ENCODE data around the gene RPP25L. TPM values are rescaled to one million over a fixed set of nuclear protein-coding genes. Genes with fewer than 3 reads are reported as not detected.
A peak's percentile ranks its signal among the peaks of the same experiment; 100 is the strongest.

Gene RPP25L
- total RNA-seq, 1 donor from 2014 or later, result 25.6 TPM

DNA sequence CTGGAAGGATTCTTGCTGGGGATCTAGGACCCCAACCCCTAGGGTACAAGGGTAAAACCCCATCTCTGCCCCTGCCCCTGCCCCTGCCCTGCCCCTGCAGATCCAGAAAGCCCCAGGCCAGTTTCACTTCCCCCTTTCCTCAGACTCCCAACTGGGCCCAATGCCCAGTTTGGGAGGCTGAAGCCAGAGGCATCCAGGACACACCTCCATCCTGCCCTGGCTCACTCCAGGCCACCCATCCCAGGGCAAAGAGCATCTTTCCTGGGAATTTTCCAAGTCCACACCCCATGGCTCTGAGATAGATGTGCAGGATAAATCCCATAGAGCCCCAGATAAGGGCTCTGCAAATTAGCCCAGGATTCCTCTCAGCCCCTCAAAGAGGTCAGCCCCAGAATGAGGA is 39.8 kb downstream of the RPP25L start:
- H3K9ac ChIP-seq (ENCODE audit: low read depth in 1 of 3, low read length in 3 of 3), result no peak overlapping the region
- H3K27me3 ChIP-seq (ENCODE audit: control insufficient read depth in 3 of 3, insufficient read depth in 3 of 3, low read length in 3 of 3), result peaks cover 0 to 11% (median 0%) of the 10 kb centered on the region in 3 donors
- H3K36me3 ChIP-seq (ENCODE audit: control insufficient read depth in 3 of 3, insufficient read depth in 3 of 3, low read length in 3 of 3), result peaks cover 0 to 5% (median 0%) of the 10 kb centered on the region in 3 donors
- no peaks in the 10 kb centered on the region for H3K9me3 ChIP-seq (ENCODE audit: control insufficient read depth in 3 of 3, low read length in 3 of 3)
- no peak overlapping the region for H3K27ac ChIP-seq (ENCODE audit: low read depth, low read length)
- H3K4me3 ChIP-seq (ENCODE audit: low read length in 3 of 3), result no peak overlapping the region
- peaks cover 28 to 46% (median 44%) of the 10 kb centered on the region in 3 donors for H3K4me1 ChIP-seq (ENCODE audit: control insufficient read depth in 3 of 3, insufficient read depth in 3 of 3, low read length in 3 of 3)

DNA sequence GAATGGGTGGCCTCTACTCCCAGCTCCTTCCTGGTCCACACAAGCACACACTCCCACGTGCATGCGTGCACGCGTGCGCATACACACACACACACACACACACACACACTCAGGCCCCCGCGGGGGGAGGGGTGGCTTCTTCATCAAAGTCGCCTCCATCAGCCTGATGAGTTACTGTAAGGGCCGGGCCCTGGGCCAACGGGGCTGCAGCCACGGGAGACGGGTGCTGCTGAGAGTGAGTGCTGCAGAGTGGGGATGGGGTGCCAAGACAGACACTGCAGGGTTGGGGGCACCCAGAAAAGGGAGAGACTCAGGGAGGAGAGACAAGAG is 40.5 kb downstream of the RPP25L start:
- Histone ChIP-seq H3K4me1 (ENCODE audit: control insufficient read depth in 3 of 3, insufficient read depth in 3 of 3, low read length in 3 of 3) (peaks cover 30 to 53% (median 49%) of the 10 kb centered on the region in 3 donors), H3K4me3 (ENCODE audit: low read length in 3 of 3) (no peak overlapping the region), H3K9me3 (ENCODE audit: control insufficient read depth in 3 of 3, low read length in 3 of 3) (no peaks in the 10 kb centered on the region), H3K36me3 (ENCODE audit: control insufficient read depth in 3 of 3, insufficient read depth in 3 of 3, low read length in 3 of 3) (peaks cover 0 to 5% (median 0%) of the 10 kb centered on the region in 3 donors), H3K27me3 (ENCODE audit: control insufficient read depth in 3 of 3, insufficient read depth in 3 of 3, low read length in 3 of 3) (peaks cover 0 to 6% (median 0%) of the 10 kb centered on the region in 3 donors), H3K9ac (ENCODE audit: low read depth in 1 of 3, low read length in 3 of 3) (peak overlapping the region in 2 of 3 donors; percentile 39 to 57), H3K27ac (ENCODE audit: low read depth, low read length) (no peak overlapping the region)

- Histone ChIP-seq H3K27me3 (ENCODE audit: control insufficient read depth in 3 of 3, insufficient read depth in 3 of 3, low read length in 3 of 3) (peaks cover 0 to 7% (median 0%) of the 10 kb centered on the region in 3 donors), H3K36me3 (ENCODE audit: control insufficient read depth in 3 of 3, insufficient read depth in 3 of 3, low read length in 3 of 3) (peaks cover 0 to 4% (median 0%) of the 10 kb centered on the region in 3 donors), H3K4me3 (ENCODE audit: low read length in 3 of 3) (no peak overlapping the region), H3K27ac (ENCODE audit: low read depth, low read length) (peak overlapping the region; percentile 36), H3K4me1 (ENCODE audit: control insufficient read depth in 3 of 3, insufficient read depth in 3 of 3, low read length in 3 of 3) (peaks cover 30 to 53% (median 49%) of the 10 kb centered on the region in 3 donors), H3K9ac (ENCODE audit: low read depth in 1 of 3, low read length in 3 of 3) (peak overlapping the region in 2 of 3 donors; percentile 39 to 57), H3K9me3 (ENCODE audit: control insufficient read depth in 3 of 3, low read length in 3 of 3) (no peaks in the 10 kb centered on the region)
These were observed 41.0 kb downstream of the RPP25L start for GRCh38 chr9:34570809-34571480.

GRCh38 chr9:34570376-34570775 is 41.5 kb downstream of the RPP25L start:
- no peak overlapping the region for H3K4me3 ChIP-seq (ENCODE audit: low read length in 3 of 3)
- peaks cover 0 to 4% (median 0%) of the 10 kb centered on the region in 3 donors for H3K36me3 ChIP-seq (ENCODE audit: control insufficient read depth in 3 of 3, insufficient read depth in 3 of 3, low read length in 3 of 3)
- H3K27ac ChIP-seq (ENCODE audit: low read depth, low read length), result peak overlapping the region; percentile 36
- H3K27me3 ChIP-seq (ENCODE audit: control insufficient read depth in 3 of 3, insufficient read depth in 3 of 3, low read length in 3 of 3), result peaks cover 0 to 7% (median 0%) of the 10 kb centered on the region in 3 donors
- H3K9me3 ChIP-seq (ENCODE audit: control insufficient read depth in 3 of 3, low read length in 3 of 3), result no peaks in the 10 kb centered on the region
- H3K9ac ChIP-seq (ENCODE audit: low read depth in 1 of 3, low read length in 3 of 3), result peak overlapping the region in 1 of 3 donors; percentile 57
- H3K4me1 ChIP-seq (ENCODE audit: control insufficient read depth in 3 of 3, insufficient read depth in 3 of 3, low read length in 3 of 3), result peaks cover 30 to 53% (median 49%) of the 10 kb centered on the region in 3 donors

- Histone ChIP-seq H3K27ac (ENCODE audit: low read depth, low read length) (no peak overlapping the region), H3K27me3 (ENCODE audit: control insufficient read depth in 3 of 3, insufficient read depth in 3 of 3, low read length in 3 of 3) (peaks cover 0 to 7% (median 0%) of the 10 kb centered on the region in 3 donors), H3K4me1 (ENCODE audit: control insufficient read depth in 3 of 3, insufficient read depth in 3 of 3, low read length in 3 of 3) (peaks cover 30 to 53% (median 49%) of the 10 kb centered on the region in 3 donors), H3K36me3 (ENCODE audit: control insufficient read depth in 3 of 3, insufficient read depth in 3 of 3, low read length in 3 of 3) (peaks cover 0 to 8% (median 3%) of the 10 kb centered on the region in 3 donors), H3K9me3 (ENCODE audit: control insufficient read depth in 3 of 3, low read length in 3 of 3) (no peaks in the 10 kb centered on the region), H3K4me3 (ENCODE audit: low read length in 3 of 3) (no peak overlapping the region), H3K9ac (ENCODE audit: low read depth in 1 of 3, low read length in 3 of 3) (no peak overlapping the region)
These were observed 43.1 kb downstream of the RPP25L start for GRCh38 chr9:34568774-34569173.

DNA sequence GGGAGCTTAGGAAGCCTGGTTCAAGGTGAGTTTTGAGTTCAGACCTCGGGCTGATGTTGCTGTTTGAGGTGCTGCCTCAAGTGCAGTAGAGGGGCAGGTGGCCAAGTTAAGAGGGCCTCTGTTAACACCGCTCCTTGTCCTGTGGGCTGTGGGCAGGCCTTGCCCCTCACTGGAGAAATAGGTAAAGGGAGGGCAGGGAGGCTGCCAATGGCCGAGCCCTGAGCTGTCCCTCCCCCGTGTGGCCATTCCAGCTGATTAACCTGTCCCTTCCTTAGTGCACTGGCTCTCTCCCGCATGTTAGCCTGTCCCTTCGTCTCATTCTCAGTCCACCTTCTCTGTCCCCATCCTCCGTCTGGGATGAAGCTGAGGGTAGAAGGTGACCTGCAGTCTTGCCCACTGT is 43.8 kb downstream of the RPP25L start:
- no peak overlapping the region for H3K4me3 ChIP-seq (ENCODE audit: low read length in 3 of 3)
- no peak overlapping the region for H3K27ac ChIP-seq (ENCODE audit: low read depth, low read length)
- H3K4me1 ChIP-seq (ENCODE audit: control insufficient read depth in 3 of 3, insufficient read depth in 3 of 3, low read length in 3 of 3), result peaks cover 30 to 53% (median 49%) of the 10 kb centered on the region in 3 donors
- no peaks in the 10 kb centered on the region for H3K9me3 ChIP-seq (ENCODE audit: control insufficient read depth in 3 of 3, low read length in 3 of 3)
- no peak overlapping the region for H3K9ac ChIP-seq (ENCODE audit: low read depth in 1 of 3, low read length in 3 of 3)
- H3K36me3 ChIP-seq (ENCODE audit: control insufficient read depth in 3 of 3, insufficient read depth in 3 of 3, low read length in 3 of 3), result peaks cover 0 to 11% (median 3%) of the 10 kb centered on the region in 3 donors
- H3K27me3 ChIP-seq (ENCODE audit: control insufficient read depth in 3 of 3, insufficient read depth in 3 of 3, low read length in 3 of 3), result peaks cover 0 to 7% (median 0%) of the 10 kb centered on the region in 3 donors

DNA sequence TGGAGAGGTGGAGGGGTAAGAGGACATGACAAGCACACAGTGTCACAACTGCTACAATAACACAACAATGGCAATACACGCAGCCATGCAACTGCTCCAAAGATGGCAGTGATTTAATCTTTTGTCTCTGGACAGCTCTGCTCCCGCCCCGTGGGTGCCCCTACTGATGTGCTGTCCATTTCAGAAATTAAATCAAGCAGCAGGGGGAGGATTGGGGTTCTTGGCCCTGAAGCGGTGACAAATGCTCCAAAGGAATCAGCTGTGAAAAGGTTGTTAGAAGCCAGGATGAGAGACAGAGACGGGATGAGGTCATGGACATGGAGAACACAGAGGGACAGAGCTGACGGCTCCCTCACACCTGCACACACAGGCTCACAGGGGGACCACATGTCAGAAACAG is 44.9 kb downstream of the RPP25L start:
- H3K4me1 ChIP-seq (ENCODE audit: control insufficient read depth in 3 of 3, insufficient read depth in 3 of 3, low read length in 3 of 3), result peaks cover 34 to 48% (median 48%) of the 10 kb centered on the region in 3 donors
- peak overlapping the region in 1 of 3 donors; percentile 3 for H3K4me3 ChIP-seq (ENCODE audit: low read length in 3 of 3)
- peaks cover 0 to 7% (median 0%) of the 10 kb centered on the region in 3 donors for H3K27me3 ChIP-seq (ENCODE audit: control insufficient read depth in 3 of 3, insufficient read depth in 3 of 3, low read length in 3 of 3)
- no peaks in the 10 kb centered on the region for H3K9me3 ChIP-seq (ENCODE audit: control insufficient read depth in 3 of 3, low read length in 3 of 3)
- H3K27ac ChIP-seq (ENCODE audit: low read depth, low read length), result no peak overlapping the region
- H3K9ac ChIP-seq (ENCODE audit: low read depth in 1 of 3, low read length in 3 of 3), result no peak overlapping the region
- H3K36me3 ChIP-seq (ENCODE audit: control insufficient read depth in 3 of 3, insufficient read depth in 3 of 3, low read length in 3 of 3), result peaks cover 0 to 12% (median 8%) of the 10 kb centered on the region in 3 donors

DNA sequence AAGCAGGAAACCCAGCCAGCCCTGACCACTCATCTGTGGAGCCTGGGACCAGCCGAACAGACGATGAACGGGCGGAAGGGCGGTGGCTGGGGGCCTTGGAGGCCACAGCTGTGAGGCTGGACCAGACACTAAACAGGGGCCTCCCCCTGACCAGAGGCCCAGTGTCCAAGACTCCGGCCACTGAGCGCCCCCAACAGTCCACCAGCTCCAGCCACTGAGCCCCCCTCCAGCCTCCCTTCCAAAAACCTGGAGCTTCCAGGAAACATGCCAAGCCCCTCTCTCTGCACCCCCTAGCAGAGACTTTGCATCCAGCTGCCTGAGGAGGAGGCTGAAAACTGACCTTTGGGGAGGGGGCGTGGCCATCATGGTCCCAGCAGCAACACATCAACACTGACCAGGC is 45.6 kb downstream of the RPP25L start:
- Histone ChIP-seq H3K4me1 (ENCODE audit: control insufficient read depth in 3 of 3, insufficient read depth in 3 of 3, low read length in 3 of 3) (peaks cover 30 to 46% (median 45%) of the 10 kb centered on the region in 3 donors), H3K27ac (ENCODE audit: low read depth, low read length) (no peak overlapping the region), H3K36me3 (ENCODE audit: control insufficient read depth in 3 of 3, insufficient read depth in 3 of 3, low read length in 3 of 3) (peaks cover 0 to 12% (median 9%) of the 10 kb centered on the region in 3 donors), H3K27me3 (ENCODE audit: control insufficient read depth in 3 of 3, insufficient read depth in 3 of 3, low read length in 3 of 3) (peaks cover 0 to 7% (median 0%) of the 10 kb centered on the region in 3 donors), H3K4me3 (ENCODE audit: low read length in 3 of 3) (no peak overlapping the region), H3K9ac (ENCODE audit: low read depth in 1 of 3, low read length in 3 of 3) (no peak overlapping the region), H3K9me3 (ENCODE audit: control insufficient read depth in 3 of 3, low read length in 3 of 3) (no peaks in the 10 kb centered on the region)

DNA sequence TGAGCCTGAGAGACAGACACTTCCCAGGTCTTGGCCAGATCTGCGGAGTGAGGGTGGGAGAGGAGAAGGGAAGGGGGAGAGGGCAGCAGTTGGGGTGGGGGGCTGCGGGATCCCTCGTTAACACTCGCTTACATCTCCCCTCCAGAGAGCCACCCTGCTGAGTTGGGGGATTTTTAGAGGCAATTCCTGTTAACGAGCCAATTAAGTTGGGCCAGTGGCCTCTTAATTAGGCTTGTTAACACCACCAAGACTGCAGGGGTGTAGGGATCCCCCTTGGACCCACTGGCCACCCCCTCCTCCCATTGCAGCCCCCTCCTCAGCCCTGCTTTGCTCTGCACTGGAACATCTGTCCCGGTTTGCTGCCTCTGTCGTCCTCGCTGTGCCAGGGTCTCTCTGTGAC is 46.0 kb downstream of the RPP25L start:
- no peak overlapping the region for H3K9ac ChIP-seq (ENCODE audit: low read depth in 1 of 3, low read length in 3 of 3)
- H3K36me3 ChIP-seq (ENCODE audit: control insufficient read depth in 3 of 3, insufficient read depth in 3 of 3, low read length in 3 of 3), result peaks cover 0 to 12% (median 9%) of the 10 kb centered on the region in 3 donors
- H3K4me1 ChIP-seq (ENCODE audit: control insufficient read depth in 3 of 3, insufficient read depth in 3 of 3, low read length in 3 of 3), result peaks cover 29 to 46% (median 45%) of the 10 kb centered on the region in 3 donors
- H3K4me3 ChIP-seq (ENCODE audit: low read length in 3 of 3), result no peak overlapping the region
- peaks cover 0 to 7% (median 0%) of the 10 kb centered on the region in 3 donors for H3K27me3 ChIP-seq (ENCODE audit: control insufficient read depth in 3 of 3, insufficient read depth in 3 of 3, low read length in 3 of 3)
- no peaks in the 10 kb centered on the region for H3K9me3 ChIP-seq (ENCODE audit: control insufficient read depth in 3 of 3, low read length in 3 of 3)
- no peak overlapping the region for H3K27ac ChIP-seq (ENCODE audit: low read depth, low read length)

DNA sequence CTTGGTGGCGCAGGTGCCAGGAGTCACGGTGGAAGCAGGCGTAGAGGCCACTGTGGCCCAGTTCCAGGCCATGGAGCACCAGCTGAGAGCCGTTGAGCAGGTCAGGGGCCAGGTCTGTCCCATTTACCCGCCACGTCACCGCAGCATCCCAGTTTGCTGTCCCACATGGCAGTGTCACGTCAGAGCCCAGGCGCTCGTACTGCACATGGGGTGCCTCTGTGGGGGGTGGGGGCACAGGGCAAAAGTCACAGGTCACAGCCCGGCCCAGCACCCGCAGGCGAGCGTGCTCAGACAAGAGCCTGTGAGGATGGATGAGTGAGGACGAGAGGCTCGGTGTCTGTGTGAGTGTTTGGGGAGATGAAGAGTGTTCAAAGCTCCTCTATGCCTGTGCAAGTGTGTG is 47.3 kb downstream of the RPP25L start:
- no peak overlapping the region for H3K27ac ChIP-seq (ENCODE audit: low read depth, low read length)

More for the DNA sequence above, 47.3 kb downstream of the RPP25L start:
- Histone ChIP-seq H3K27me3 (ENCODE audit: control insufficient read depth in 3 of 3, insufficient read depth in 3 of 3, low read length in 3 of 3) (peaks cover 0 to 7% (median 0%) of the 10 kb centered on the region in 3 donors), H3K36me3 (ENCODE audit: control insufficient read depth in 3 of 3, insufficient read depth in 3 of 3, low read length in 3 of 3) (peaks cover 0 to 12% (median 9%) of the 10 kb centered on the region in 3 donors), H3K4me3 (ENCODE audit: low read length in 3 of 3) (no peak overlapping the region), H3K9me3 (ENCODE audit: control insufficient read depth in 3 of 3, low read length in 3 of 3) (no peaks in the 10 kb centered on the region), H3K4me1 (ENCODE audit: control insufficient read depth in 3 of 3, insufficient read depth in 3 of 3, low read length in 3 of 3) (peaks cover 30 to 46% (median 44%) of the 10 kb centered on the region in 3 donors), H3K9ac (ENCODE audit: low read depth in 1 of 3, low read length in 3 of 3) (no peak overlapping the region)

All from skeletal muscle tissue (tissue), 4 donors.